HG03135 (cell line): ENCODE results near the gene FXYD5.

ENCODE experiments used
- ATAC-seq: cut with Tn5 transposase; IDR thresholded peaks from one replicate; pipeline ENCODE4 v1.9.1; 2021; ENCODE audit warnings: mild to moderate bottlenecking, moderate library complexity; ENCODE audit not compliant: unreplicated experiment

Gene FXYD5

GRCh38 chr19:35154525-35155406 is at the start of gene FXYD5:
Gene FXYD5, plus strand, starts transcription at chr19:35154735. Its CDS starts 816 bp downstream, at chr19:35155551.
- no peak for ATAC-seq

- ATAC-seq = no peak
Measured at GRCh38 chr19:35105047-35105410, 49.5 kb upstream of the FXYD5 start.

- ATAC-seq = no peak
Measured at GRCh38 chr19:35105411-35106290, 48.9 kb upstream of the FXYD5 start.

- ATAC-seq = no peak
Measured at GRCh38 chr19:35106291-35106583, 48.3 kb upstream of the FXYD5 start.

GRCh38 chr19:35106898-35107541 is 47.5 kb upstream of the FXYD5 start:
- no peak for ATAC-seq

- no peak for ATAC-seq
Measured at GRCh38 chr19:35107545-35107944, 47.0 kb upstream of the FXYD5 start.

- no peak for ATAC-seq
Measured at GRCh38 chr19:35108730-35109129, 45.8 kb upstream of the FXYD5 start.

GRCh38 chr19:35109395-35110112 is 45.0 kb upstream of the FXYD5 start:
- ATAC-seq = no peak

GRCh38 chr19:35110974-35111373 is 43.6 kb upstream of the FXYD5 start:
- no peak for ATAC-seq

- no peak for ATAC-seq
Measured at GRCh38 chr19:35112995-35113688, 41.4 kb upstream of the FXYD5 start.

- no peak for ATAC-seq
Measured at GRCh38 chr19:35114353-35115176, 40.0 kb upstream of the FXYD5 start.

- no peak for ATAC-seq
Measured at GRCh38 chr19:35115177-35115951, 39.2 kb upstream of the FXYD5 start, which contains the start of gene FXYD3. Gene FXYD3, plus strand, starts transcription at chr19:35115823. Its CDS starts 3,554 bp downstream, at chr19:35119377.

GRCh38 chr19:35116072-35116801 is 38.3 kb upstream of the FXYD5 start:
- no peak for ATAC-seq

GRCh38 chr19:35117116-35117515 is 37.4 kb upstream of the FXYD5 start:
- ATAC-seq = no peak

- no peak for ATAC-seq
Measured at GRCh38 chr19:35117799-35118198, 36.7 kb upstream of the FXYD5 start.

GRCh38 chr19:35118268-35119020 is 36.1 kb upstream of the FXYD5 start:
- ATAC-seq = no peak

GRCh38 chr19:35119091-35119490 is 35.4 kb upstream of the FXYD5 start:
- ATAC-seq = no peak
